ENCODE data around the gene NCEH1. TPM values are rescaled to one million over a fixed set of nuclear protein-coding genes. Genes with fewer than 3 reads are reported as not detected.

The NCEH1 gene
- polyA plus RNA-seq, 1 of the 3 experiments (the other 2 are of a cell fraction), result 7.5 TPM

GRCh38 chr3:172640751-172641150 is 70.1 kb downstream of the NCEH1 start:
- Histone ChIP-seq H3K4me3 (ENCODE audit: low read depth in 2 of 2, low read length in 1 of 2) (no peak overlapping the region), H3K36me3 (replicated peaks in 1 of 2; ENCODE audit: control insufficient read depth in 1 of 2, insufficient read depth in 2 of 2, low read length in 1 of 2) (peaks cover 1 to 19% of the 10 kb centered on the region in 2 experiments), H3K9me3 (no peaks in the 10 kb centered on the region), H3K27me3 (ENCODE audit: insufficient read depth) (no peaks in the 10 kb centered on the region), H3K4me2 (no peak overlapping the region), H3K79me2 (ENCODE audit: insufficient read depth) (no peaks in the 10 kb centered on the region), H3K9ac (no peak overlapping the region), H2AFZ (ENCODE audit: low read depth) (no peak overlapping the region), H3K27ac (ENCODE audit: low read depth in 2 of 2, low read length in 1 of 2) (no peak overlapping the region), H3K4me1 (ENCODE audit: control insufficient read depth in 1 of 2, insufficient read depth in 2 of 2, low read depth in 1 of 2, low read length in 1 of 2) (no peaks in the 10 kb centered on the region), H3K9me2 (no peaks in the 10 kb centered on the region), H4K20me1 (ENCODE audit: insufficient read depth) (no peaks in the 10 kb centered on the region), H3F3A (replicated peaks; ENCODE audit: insufficient read depth) (peaks cover 4% of the 10 kb centered on the region)
- CTCF ChIA-PET, result interaction anchor here (1.0 to 2.0 kb wide), 2 partner anchors 27 to 32 kb away, joined by 4 to 6 read pairs; no protein-coding TSS in a partner anchor
- TF ChIP-seq EP300 (IDR thresholded peaks at IDR 0.05; ENCODE audit: borderline replicate concordance in 1 of 2, low read depth in 1 of 2, low read length in 1 of 2) (no peak), SMC3 (IDR thresholded peaks at IDR 0.05; ENCODE audit: low read depth, low read length) (no peak), USF1 (IDR thresholded peaks at IDR 0.05; ENCODE audit: borderline replicate concordance, low read depth) (no peak), EZH2phosphoT487 (IDR thresholded peaks at IDR 0.05; ENCODE audit: borderline replicate concordance, low read depth) (no peak), FOXM1 (IDR thresholded peaks at IDR 0.05; ENCODE audit: low read depth) (no peak), CTCF (IDR thresholded peaks at IDR 0.05) (no peak), ELF1 (IDR thresholded peaks at IDR 0.05) (no peak), GATA2 (CRISPR knock-in tag; IDR thresholded peaks at IDR 0.05) (no peak), RFX5 (IDR thresholded peaks at IDR 0.05; ENCODE audit: low read length) (no peak)
- POLR2A ChIA-PET, result no interaction called here
- DNase-seq, result no peak
- 87% methylated on average over 5 of the region's 5 CpGs for WGBS (ENCODE audit: low lambda C conversion rate)

- Histone ChIP-seq H2AFZ (ENCODE audit: low read depth) (no peak overlapping the region), H4K20me1 (ENCODE audit: insufficient read depth) (no peaks in the 10 kb centered on the region), H3F3A (replicated peaks; ENCODE audit: insufficient read depth) (no peaks in the 10 kb centered on the region), H3K79me2 (ENCODE audit: insufficient read depth) (no peaks in the 10 kb centered on the region), H3K9ac (no peak overlapping the region), H3K27ac (ENCODE audit: low read depth in 2 of 2, low read length in 1 of 2) (no peak overlapping the region), H3K4me3 (ENCODE audit: low read depth in 2 of 2, low read length in 1 of 2) (no peak overlapping the region), H3K27me3 (ENCODE audit: insufficient read depth) (no peaks in the 10 kb centered on the region), H3K9me3 (no peaks in the 10 kb centered on the region), H3K4me1 (ENCODE audit: control insufficient read depth in 1 of 2, insufficient read depth in 2 of 2, low read depth in 1 of 2, low read length in 1 of 2) (no peaks in the 10 kb centered on the region), H3K36me3 (replicated peaks in 1 of 2; ENCODE audit: control insufficient read depth in 1 of 2, insufficient read depth in 2 of 2, low read length in 1 of 2) (peaks cover 18 to 19% of the 10 kb centered on the region in 2 experiments), H3K9me2 (no peaks in the 10 kb centered on the region), H3K4me2 (no peak overlapping the region)
- DNase-seq, result no peak
- TF ChIP-seq TCF12 (IDR thresholded peaks at IDR 0.05) (no peak), USF2 (IDR thresholded peaks at IDR 0.05; ENCODE audit: borderline replicate concordance, low read depth, low read length) (no peak), POLR2AphosphoS5 (IDR thresholded peaks at IDR 0.05; ENCODE audit: low read depth, low read length) (no peak)
- ChIA-PET CTCF (no interaction called here), POLR2A (no interaction called here)
- 62% methylated on average over 3 of the region's 3 CpGs for WGBS (ENCODE audit: low lambda C conversion rate)
Measured at GRCh38 chr3:172635588-172635987, 75.3 kb downstream of the NCEH1 start.
